HCT116 (cell line): ENCODE data around the gene KCNIP4. TPM values are rescaled to one million over a fixed set of nuclear protein-coding genes. Genes with fewer than 3 reads are reported as not detected.

Experiments used
- ATAC-seq: fragments of 200-7000 bp; cut with Tn5 transposase; 2 replicates; pipeline ENCODE4 v1.9.1; 2020; ENCODE audit warnings: mild to moderate bottlenecking, moderate library complexity
- BruUV-seq: library from RNA; stranded (reverse); fragments of 400-500 nt; replicated peaks from 2 replicates; lab custom pipeline; 2021; lab: Mats Ljungman, UMichigan
- CTCF ChIA-PET: fragments of 300-600 bp; sonication (Branson Sonifier 250); formaldehyde crosslinking; loops from one replicate; lab custom pipeline; 2021; ENCODE audit warnings: antibody characterized with exemption; lab: Charles Lee
- POLR2A ChIA-PET: fragments of 300-600, 350-600 bp; sonication (Branson Sonifier 250); formaldehyde crosslinking; loops from one replicate; lab custom pipeline; 2021; ENCODE audit warnings: antibody characterized with exemption; lab: Charles Lee
- RAD21 ChIA-PET, 2 experiments: fragments of 300-600 bp; sonication (Branson Sonifier 250); formaldehyde crosslinking; loops; one replicate each; lab custom pipeline; 2023; ENCODE audit warnings: low total read pairs in 2 of 2; ENCODE audit not compliant: uncharacterized antibody in 2 of 2, unreplicated experiment in 2 of 2, low non-redundant PET in 1 of 2; lab: Charles Lee
- DNase-seq: peaks from one replicate; pipeline ENCODE4 v3.0.0-alpha.2; 2010; ENCODE audit warnings: low read depth, low spot score
- H2AFZ ChIP-seq: fragments of 200-600 bp; shearing (Covaris generic), sonication (generic); 2 replicates; pipeline ENCODE4 v1.6.1; 2017; ENCODE audit warnings: low read depth, mixed run types, mixed read lengths, antibody characterized with exemption, low read length; ENCODE audit not compliant: poor library complexity, severe bottlenecking
- H3K27ac ChIP-seq: 2 replicates; pipeline ENCODE4 v1.5.1; 2012; ENCODE audit warnings: low read depth, low read length
- H3K27me3 ChIP-seq: fragments of 200-600 bp; sonication (generic); 2 replicates; pipeline ENCODE4 v1.6.1; 2016; ENCODE audit warnings: mixed run types, low read length, mixed read lengths; ENCODE audit not compliant: insufficient read depth
- H3K36me3 ChIP-seq, 2 experiments: fragments of 200-500 bp in 1 of 2; fragments of 200-600 bp in 1 of 2; sonication (Bioruptor generic) in 1 of 2; sonication (generic) in 1 of 2; 2 replicates each; pipeline versions ENCODE4 v1.5.1 to v1.6.1; 2014 to 2016; ENCODE audit warnings: low read length in 2 of 2, inconsistent platforms in 1 of 2, mixed read lengths in 1 of 2, mixed run types in 1 of 2; ENCODE audit not compliant: insufficient read depth in 2 of 2, control insufficient read depth in 1 of 2
- H3K4me1 ChIP-seq, 2 experiments: fragments of 200-600 bp in 1 of 2; sonication (generic) in 1 of 2; 2 replicates each; pipeline versions ENCODE4 v1.5.1 to v1.6.1; 2012 to 2017; ENCODE audit warnings: low read length in 2 of 2, inconsistent platforms in 1 of 2, mild to moderate bottlenecking in 1 of 2, mixed read lengths in 1 of 2, mixed run types in 1 of 2, moderate library complexity in 1 of 2; ENCODE audit not compliant: insufficient read depth in 2 of 2, control insufficient read depth in 1 of 2
- H3K4me2 ChIP-seq: fragments of 200-600 bp; sonication (generic); 2 replicates; pipeline ENCODE4 v1.6.1; 2017; ENCODE audit warnings: mixed run types, low read length, mixed read lengths
- H3K4me3 ChIP-seq, 2 experiments: fragments of 200-600 bp in 1 of 2; sonication (generic) in 1 of 2; replicated peaks in 1 of 2; 2 replicates each; pipeline ENCODE4 v1.5.1; 2011 to 2016; ENCODE audit warnings: low read length in 2 of 2, control low read depth in 1 of 2, low read depth in 1 of 2, mild to moderate bottlenecking in 1 of 2, mixed read lengths in 1 of 2, mixed run types in 1 of 2
- H3K79me2 ChIP-seq: fragments of 200-600 bp; sonication (generic); 2 replicates; pipeline ENCODE4 v1.6.1; 2017; ENCODE audit warnings: mild to moderate bottlenecking, mixed run types, low read length, moderate library complexity, mixed read lengths; ENCODE audit not compliant: insufficient read depth
- H3K9ac ChIP-seq: fragments of 200-600 bp; sonication (generic); 2 replicates; pipeline ENCODE4 v1.6.1; 2016; ENCODE audit warnings: low read length, mixed read lengths
- H3K9me2 ChIP-seq: fragments of 200-600 bp; sonication (generic), shearing (Covaris generic); 2 replicates; pipeline ENCODE4 v1.6.1; 2017; ENCODE audit warnings: mixed run types, mild to moderate bottlenecking, moderate library complexity; ENCODE audit not compliant: insufficient read depth
- H3K9me3 ChIP-seq, 2 experiments: fragments of 200-500 bp in 1 of 2; fragments of 200-600 bp in 1 of 2; sonication (Bioruptor generic) in 1 of 2; sonication (generic) in 1 of 2; 2 replicates each; pipeline ENCODE4 v1.6.1; 2014 to 2017; ENCODE audit warnings: low read length in 2 of 2, mixed read lengths in 2 of 2, inconsistent platforms in 1 of 2, low read depth in 1 of 2, mild to moderate bottlenecking in 1 of 2, mixed run types in 1 of 2, moderate library complexity in 1 of 2; ENCODE audit not compliant: control insufficient read depth in 1 of 2, insufficient read depth in 1 of 2
- H4K20me1 ChIP-seq: fragments of 200-600 bp; sonication (generic), shearing (Covaris generic); 2 replicates; pipeline ENCODE4 v1.6.1; 2017; ENCODE audit warnings: mixed run types, mild to moderate bottlenecking, moderate library complexity; ENCODE audit not compliant: insufficient read depth
- CBX3 ChIP-seq: IDR thresholded peaks from 2 replicates; pipeline ENCODE4 v1.6.1; 2012; ENCODE audit warnings: low read depth
- CEBPB ChIP-seq: IDR thresholded peaks from 2 replicates; pipeline ENCODE4 v1.6.1; 2012; ENCODE audit warnings: low read depth
- EGR1 ChIP-seq: IDR thresholded peaks from 2 replicates; pipeline ENCODE4 v1.6.1; 2012; ENCODE audit warnings: low read depth
- ELF1 ChIP-seq: IDR thresholded peaks from 2 replicates; pipeline ENCODE4 v1.6.1; 2012; ENCODE audit warnings: low read depth, borderline replicate concordance
- EZH2 ChIP-seq: fragments of 200-600 bp; sonication (generic); IDR thresholded peaks from 2 replicates; pipeline ENCODE4 v1.6.1; 2017; ENCODE audit warnings: antibody characterized with exemption, mixed run types
- EZH2phosphoT487 ChIP-seq: fragments of 200-600 bp; IDR thresholded peaks from 2 replicates; pipeline ENCODE4 v1.6.1; 2018; ENCODE audit warnings: antibody characterized with exemption, borderline replicate concordance
- RAD21 ChIP-seq: IDR thresholded peaks from 2 replicates; pipeline ENCODE4 v1.6.1; 2012; ENCODE audit warnings: low read depth, mild to moderate bottlenecking
- SP1 ChIP-seq: IDR thresholded peaks from 2 replicates; pipeline ENCODE4 v1.6.1; 2012; ENCODE audit warnings: low read depth
- SRF ChIP-seq: IDR thresholded peaks from 2 replicates; pipeline ENCODE4 v1.6.1; 2012; ENCODE audit warnings: low read depth
- TCF7L2 ChIP-seq: IDR thresholded peaks from 2 replicates; pipeline ENCODE4 v1.7.0; 2011; ENCODE audit warnings: borderline replicate concordance, inconsistent platforms; ENCODE audit not compliant: insufficient read depth, insufficient read length; ENCODE audit errors: extremely low read depth
- YY1 ChIP-seq: IDR thresholded peaks from 2 replicates; pipeline ENCODE4 v1.6.1; 2011; ENCODE audit warnings: low read length, low read depth, moderate library complexity, mild to moderate bottlenecking; ENCODE audit not compliant: insufficient replicate concordance; ENCODE audit errors: extremely low read depth
- intact Hi-C: fragments of 100-400 bp; cut with micrococcal nuclease; formaldehyde crosslinking; loops from 2 replicates; pipeline ENCODE4 v1.10.0; 2022
- total RNA-seq: library from RNA; stranded (reverse); gene quantifications from one replicate; pipeline ENCODE4 v1.2.1, GENCODE V29; 2021; ENCODE audit not compliant: unreplicated experiment
- TF ChIP-seq, protein P1 (sequence below): IDR thresholded peaks from 2 replicates; pipeline ENCODE4 v1.6.1; 2011; ENCODE audit warnings: mild to moderate bottlenecking, low read length, moderate library complexity; ENCODE audit not compliant: insufficient replicate concordance; ENCODE audit errors: extremely low read depth
- TF ChIP-seq, protein P2 (sequence below): IDR thresholded peaks from 2 replicates; pipeline ENCODE4 v1.6.1; 2012; ENCODE audit warnings: low read depth
- TF ChIP-seq, protein P3 (sequence below): IDR thresholded peaks from 2 replicates; pipeline ENCODE4 v1.6.1; 2012
- TF ChIP-seq, protein P4 (sequence below), 3 experiments: fragments of 200-600 bp in 1 of 3; sonication (generic) in 1 of 3; IDR thresholded peaks in 2 of 3; conservative IDR thresholded peaks in 1 of 3; 2 replicates each; pipeline ENCODE4 v1.5.1; 2012 to 2017; ENCODE audit warnings: low read depth in 2 of 3, low read length in 2 of 3, antibody characterized with exemption in 1 of 3, borderline replicate concordance in 1 of 3, control low read depth in 1 of 3, mild to moderate bottlenecking in 1 of 3, mixed read lengths in 1 of 3, mixed run types in 1 of 3, moderate library complexity in 1 of 3; ENCODE audit not compliant: insufficient read depth in 1 of 3

KCNIP4 gene
- total RNA-seq, 1 experiment from 2014 or later: not detected

DNA sequence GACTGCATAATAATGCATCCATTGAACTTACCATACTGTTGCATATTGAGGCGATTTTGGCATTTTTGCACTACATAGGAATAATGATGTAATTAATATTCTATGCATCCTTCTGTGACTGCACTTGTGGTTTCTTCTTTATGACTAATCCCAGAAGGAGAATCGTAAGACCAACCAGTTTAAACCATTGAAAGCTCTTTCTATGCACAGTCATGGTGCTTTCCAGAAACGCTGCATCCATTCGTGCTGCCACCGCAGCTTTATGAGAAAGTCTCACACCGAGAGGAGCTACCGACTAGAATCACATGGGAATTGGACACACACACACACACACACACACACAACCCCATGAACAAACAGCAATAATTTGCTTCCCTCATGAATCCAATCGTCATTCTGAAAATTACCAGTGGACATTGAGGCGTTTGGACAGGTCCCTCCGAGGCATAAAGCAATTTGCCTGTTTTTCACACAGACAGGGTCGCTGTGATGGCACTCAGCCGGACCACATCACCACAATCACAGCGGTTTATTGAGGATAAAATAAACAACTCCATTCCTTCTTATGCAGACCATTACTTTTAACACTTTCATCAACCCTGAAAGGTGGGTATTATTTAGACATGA, 1184.1 kb downstream of the KCNIP4 start:
- no peak for DNase-seq
- intact Hi-C loops: no loop called here
- no peaks in the 10 kb centered on the region for H3K27me3 ChIP-seq
- H3K9me2 ChIP-seq: no peaks in the 10 kb centered on the region
- TF ChIP-seq, protein P1, sequence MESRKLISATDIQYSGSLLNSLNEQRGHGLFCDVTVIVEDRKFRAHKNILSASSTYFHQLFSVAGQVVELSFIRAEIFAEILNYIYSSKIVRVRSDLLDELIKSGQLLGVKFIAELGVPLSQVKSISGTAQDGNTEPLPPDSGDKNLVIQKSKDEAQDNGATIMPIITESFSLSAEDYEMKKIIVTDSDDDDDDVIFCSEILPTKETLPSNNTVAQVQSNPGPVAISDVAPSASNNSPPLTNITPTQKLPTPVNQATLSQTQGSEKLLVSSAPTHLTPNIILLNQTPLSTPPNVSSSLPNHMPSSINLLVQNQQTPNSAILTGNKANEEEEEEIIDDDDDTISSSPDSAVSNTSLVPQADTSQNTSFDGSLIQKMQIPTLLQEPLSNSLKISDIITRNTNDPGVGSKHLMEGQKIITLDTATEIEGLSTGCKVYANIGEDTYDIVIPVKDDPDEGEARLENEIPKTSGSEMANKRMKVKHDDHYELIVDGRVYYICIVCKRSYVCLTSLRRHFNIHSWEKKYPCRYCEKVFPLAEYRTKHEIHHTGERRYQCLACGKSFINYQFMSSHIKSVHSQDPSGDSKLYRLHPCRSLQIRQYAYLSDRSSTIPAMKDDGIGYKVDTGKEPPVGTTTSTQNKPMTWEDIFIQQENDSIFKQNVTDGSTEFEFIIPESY: no peak
- no peak for TF ChIP-seq CBX3
- TF ChIP-seq SRF: no peak
- TF ChIP-seq EZH2phosphoT487: no peak
- TF ChIP-seq EZH2: no peak
- TF ChIP-seq SP1: no peak
- TF ChIP-seq TCF7L2: no peak
- TF ChIP-seq, protein P2, sequence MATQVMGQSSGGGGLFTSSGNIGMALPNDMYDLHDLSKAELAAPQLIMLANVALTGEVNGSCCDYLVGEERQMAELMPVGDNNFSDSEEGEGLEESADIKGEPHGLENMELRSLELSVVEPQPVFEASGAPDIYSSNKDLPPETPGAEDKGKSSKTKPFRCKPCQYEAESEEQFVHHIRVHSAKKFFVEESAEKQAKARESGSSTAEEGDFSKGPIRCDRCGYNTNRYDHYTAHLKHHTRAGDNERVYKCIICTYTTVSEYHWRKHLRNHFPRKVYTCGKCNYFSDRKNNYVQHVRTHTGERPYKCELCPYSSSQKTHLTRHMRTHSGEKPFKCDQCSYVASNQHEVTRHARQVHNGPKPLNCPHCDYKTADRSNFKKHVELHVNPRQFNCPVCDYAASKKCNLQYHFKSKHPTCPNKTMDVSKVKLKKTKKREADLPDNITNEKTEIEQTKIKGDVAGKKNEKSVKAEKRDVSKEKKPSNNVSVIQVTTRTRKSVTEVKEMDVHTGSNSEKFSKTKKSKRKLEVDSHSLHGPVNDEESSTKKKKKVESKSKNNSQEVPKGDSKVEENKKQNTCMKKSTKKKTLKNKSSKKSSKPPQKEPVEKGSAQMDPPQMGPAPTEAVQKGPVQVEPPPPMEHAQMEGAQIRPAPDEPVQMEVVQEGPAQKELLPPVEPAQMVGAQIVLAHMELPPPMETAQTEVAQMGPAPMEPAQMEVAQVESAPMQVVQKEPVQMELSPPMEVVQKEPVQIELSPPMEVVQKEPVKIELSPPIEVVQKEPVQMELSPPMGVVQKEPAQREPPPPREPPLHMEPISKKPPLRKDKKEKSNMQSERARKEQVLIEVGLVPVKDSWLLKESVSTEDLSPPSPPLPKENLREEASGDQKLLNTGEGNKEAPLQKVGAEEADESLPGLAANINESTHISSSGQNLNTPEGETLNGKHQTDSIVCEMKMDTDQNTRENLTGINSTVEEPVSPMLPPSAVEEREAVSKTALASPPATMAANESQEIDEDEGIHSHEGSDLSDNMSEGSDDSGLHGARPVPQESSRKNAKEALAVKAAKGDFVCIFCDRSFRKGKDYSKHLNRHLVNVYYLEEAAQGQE: no peak
- TF ChIP-seq, protein P3, sequence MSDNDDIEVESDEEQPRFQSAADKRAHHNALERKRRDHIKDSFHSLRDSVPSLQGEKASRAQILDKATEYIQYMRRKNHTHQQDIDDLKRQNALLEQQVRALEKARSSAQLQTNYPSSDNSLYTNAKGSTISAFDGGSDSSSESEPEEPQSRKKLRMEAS: no peak
- no peak for TF ChIP-seq YY1
- TF ChIP-seq, protein P4, sequence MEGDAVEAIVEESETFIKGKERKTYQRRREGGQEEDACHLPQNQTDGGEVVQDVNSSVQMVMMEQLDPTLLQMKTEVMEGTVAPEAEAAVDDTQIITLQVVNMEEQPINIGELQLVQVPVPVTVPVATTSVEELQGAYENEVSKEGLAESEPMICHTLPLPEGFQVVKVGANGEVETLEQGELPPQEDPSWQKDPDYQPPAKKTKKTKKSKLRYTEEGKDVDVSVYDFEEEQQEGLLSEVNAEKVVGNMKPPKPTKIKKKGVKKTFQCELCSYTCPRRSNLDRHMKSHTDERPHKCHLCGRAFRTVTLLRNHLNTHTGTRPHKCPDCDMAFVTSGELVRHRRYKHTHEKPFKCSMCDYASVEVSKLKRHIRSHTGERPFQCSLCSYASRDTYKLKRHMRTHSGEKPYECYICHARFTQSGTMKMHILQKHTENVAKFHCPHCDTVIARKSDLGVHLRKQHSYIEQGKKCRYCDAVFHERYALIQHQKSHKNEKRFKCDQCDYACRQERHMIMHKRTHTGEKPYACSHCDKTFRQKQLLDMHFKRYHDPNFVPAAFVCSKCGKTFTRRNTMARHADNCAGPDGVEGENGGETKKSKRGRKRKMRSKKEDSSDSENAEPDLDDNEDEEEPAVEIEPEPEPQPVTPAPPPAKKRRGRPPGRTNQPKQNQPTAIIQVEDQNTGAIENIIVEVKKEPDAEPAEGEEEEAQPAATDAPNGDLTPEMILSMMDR (IDR thresholded peaks at IDR 0.05 in 2 of 3, conservative IDR thresholded peaks at IDR 0.05 in 1 of 3; ENCODE audit: borderline replicate concordance in 1 of 3, insufficient read depth in 1 of 3, low read depth in 2 of 3, low read length in 2 of 3): no peak
- TF ChIP-seq CEBPB: no peak
- no peak for TF ChIP-seq EGR1
- no peak for TF ChIP-seq ELF1
- no peak for TF ChIP-seq RAD21
- no TSS peak for BruUV-seq
- H4K20me1 ChIP-seq: no peaks in the 10 kb centered on the region
- POLR2A ChIA-PET: no interaction called here
- no peaks in the 10 kb centered on the region for H3K79me2 ChIP-seq
- no peaks in the 10 kb centered on the region for H3K9me3 ChIP-seq
- no peak overlapping the region for H3K4me3 ChIP-seq
- H3K4me2 ChIP-seq: no peak overlapping the region
- RAD21 ChIA-PET: no interaction called here
- no peaks in the 10 kb centered on the region for H3K36me3 ChIP-seq
- CTCF ChIA-PET: no interaction called here
- no peak overlapping the region for H3K9ac ChIP-seq
- no peak overlapping the region for H3K27ac ChIP-seq
- no peak overlapping the region for H2AFZ ChIP-seq
- no peak for ATAC-seq
- H3K4me1 ChIP-seq: no peaks in the 10 kb centered on the region
